LHCN-M2 (cell line): ENCODE measurements around the gene ANKRD18B. TPM values are rescaled to one million over a fixed set of nuclear protein-coding genes. Genes with fewer than 3 reads are reported as not detected.
"Not testable (repeated sequence)": the region's sequence is repeated elsewhere in the genome, so short reads cannot be mapped to it uniquely, and the experiment has no call there.

Experiments used
- DNase-seq: peaks from one replicate; pipeline ENCODE4 v3.0.0-alpha.2; 2012; ENCODE audit warnings: low read depth
- total RNA-seq: library from RNA; depleted of rRNA; stranded (reverse); fragments of >200 nt; gene quantifications from 2 replicates; pipeline ENCODE4 v1.2.3, GENCODE V29; 2014

ANKRD18B gene
- total RNA-seq, 1 experiment from 2014 or later: 7.9 TPM

GRCh38 chr9:33533958-33534357 lies 9.9 kb downstream of the ANKRD18B start:
- DNase-seq: not testable (repeated sequence)

- DNase-seq: no peak
Measured at GRCh38 chr9:33535541-33535940, 11.5 kb downstream of the ANKRD18B start.

GRCh38 chr9:33543463-33543862 lies 19.4 kb downstream of the ANKRD18B start:
- DNase-seq: not testable (repeated sequence)

GRCh38 chr9:33545715-33546114 lies 21.7 kb downstream of the ANKRD18B start:
- not testable (repeated sequence) for DNase-seq

- DNase-seq: not testable (repeated sequence)
Measured at GRCh38 chr9:33548816-33549215, 24.8 kb downstream of the ANKRD18B start.

GRCh38 chr9:33549418-33549817 lies 25.4 kb downstream of the ANKRD18B start:
- not testable (repeated sequence) for DNase-seq

GRCh38 chr9:33551183-33551582 lies 27.1 kb downstream of the ANKRD18B start:
- not testable (repeated sequence) for DNase-seq

- peak; percentile 94 for DNase-seq
Measured at GRCh38 chr9:33552315-33552725, 28.3 kb downstream of the ANKRD18B start.

- peak; percentile 27 for DNase-seq
Measured at GRCh38 chr9:33560217-33560616, 36.2 kb downstream of the ANKRD18B start.

GRCh38 chr9:33562196-33562595 lies 38.1 kb downstream of the ANKRD18B start:
- DNase-seq: peak; percentile 46

- DNase-seq: not testable (repeated sequence)
Measured at GRCh38 chr9:33567776-33568175, 43.7 kb downstream of the ANKRD18B start.

- DNase-seq: not testable (repeated sequence)
Measured at GRCh38 chr9:33577786-33578185, 53.7 kb downstream of the ANKRD18B start.

- DNase-seq: not testable (repeated sequence)
Measured at GRCh38 chr9:33579996-33580395, 55.9 kb downstream of the ANKRD18B start.

GRCh38 chr9:33582686-33583085 lies 58.6 kb downstream of the ANKRD18B start:
- peak; percentile 69 for DNase-seq

GRCh38 chr9:33586128-33586527 lies 62.1 kb downstream of the ANKRD18B start:
- not testable (repeated sequence) for DNase-seq

- not testable (repeated sequence) for DNase-seq
Measured at GRCh38 chr9:33587799-33588198, 63.7 kb downstream of the ANKRD18B start.

GRCh38 chr9:33588876-33589275 lies 64.8 kb downstream of the ANKRD18B start:
- not testable (repeated sequence) for DNase-seq

GRCh38 chr9:33590857-33591256 lies 66.8 kb downstream of the ANKRD18B start:
- not testable (repeated sequence) for DNase-seq

- not testable (repeated sequence) for DNase-seq
Measured at GRCh38 chr9:33596974-33597373, 72.9 kb downstream of the ANKRD18B start.

GRCh38 chr9:33597386-33597785 lies 73.3 kb downstream of the ANKRD18B start:
- not testable (repeated sequence) for DNase-seq

GRCh38 chr9:33598796-33599379 lies 74.8 kb downstream of the ANKRD18B start:
- DNase-seq: not testable (repeated sequence)

GRCh38 chr9:33600911-33601310 lies 76.9 kb downstream of the ANKRD18B start:
- DNase-seq: not testable (repeated sequence)

GRCh38 chr9:33604249-33604648 lies 80.2 kb downstream of the ANKRD18B start:
- DNase-seq: peak; percentile 7

- not testable (repeated sequence) for DNase-seq
Measured at GRCh38 chr9:33604936-33605335, 80.9 kb downstream of the ANKRD18B start.
